DMS53 treated with DMSO at 0.1 percent for 48 hours (cell line): Measurements from ENCODE around the gene KCTD12.

Experiments used
- DNase-seq: peaks from one replicate; lab custom pipeline; 2025; ENCODE audit not compliant: unreplicated experiment; lab: John Stamatoyannopoulos, UW

KCTD12 gene

GRCh38 chr13:76888421-76888820 lies 2.2 kb upstream of the KCTD12 start:
- DNase-seq, result no peak

DNA sequence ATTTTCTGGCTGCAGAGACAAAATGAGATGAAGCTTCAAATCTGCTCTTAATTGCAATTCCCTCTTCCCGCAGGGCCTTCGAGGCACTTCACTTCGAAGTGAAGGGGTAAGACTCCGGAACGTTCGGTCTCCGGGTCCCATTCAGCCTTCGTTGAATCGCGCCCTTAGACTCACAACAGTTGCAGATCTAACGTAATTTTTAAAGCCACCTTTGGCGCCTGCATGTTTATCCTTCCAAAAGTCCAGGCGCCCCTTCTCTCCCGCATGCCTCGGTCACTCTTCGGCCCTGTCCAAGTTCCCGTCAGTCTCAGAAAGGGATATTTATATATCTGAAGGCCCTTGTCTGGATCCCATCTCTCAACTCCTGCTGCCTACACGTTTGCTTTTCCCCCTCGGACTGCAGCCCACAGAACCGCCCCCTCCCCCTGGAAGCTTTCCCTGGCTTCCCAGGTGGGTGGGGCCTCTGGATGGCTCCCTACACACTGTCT lies 915 bp upstream of the KCTD12 start:
- no peak for DNase-seq

DNA sequence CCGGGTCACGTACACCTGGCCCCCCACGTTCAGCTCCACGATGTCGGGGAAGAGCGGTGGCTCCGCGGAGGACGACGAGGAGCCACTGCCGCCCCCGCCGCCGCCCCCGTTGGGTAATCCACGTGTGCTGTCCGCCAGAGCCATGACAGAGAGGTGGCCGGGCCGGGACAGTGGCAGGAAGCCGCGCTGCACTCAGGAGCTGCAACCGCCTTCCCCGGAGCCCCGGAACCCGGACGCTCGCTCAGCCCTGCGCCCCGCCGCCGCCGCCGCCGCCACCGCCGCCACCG lies 257 bp downstream of the KCTD12 start:
- DNase-seq, result no peak

GRCh38 chr13:76885203-76886004 lies 801 bp downstream of the KCTD12 start:
- peak; percentile 19 for DNase-seq

GRCh38 chr13:76884907-76885202 lies 1.4 kb downstream of the KCTD12 start:
- no peak for DNase-seq

DNA sequence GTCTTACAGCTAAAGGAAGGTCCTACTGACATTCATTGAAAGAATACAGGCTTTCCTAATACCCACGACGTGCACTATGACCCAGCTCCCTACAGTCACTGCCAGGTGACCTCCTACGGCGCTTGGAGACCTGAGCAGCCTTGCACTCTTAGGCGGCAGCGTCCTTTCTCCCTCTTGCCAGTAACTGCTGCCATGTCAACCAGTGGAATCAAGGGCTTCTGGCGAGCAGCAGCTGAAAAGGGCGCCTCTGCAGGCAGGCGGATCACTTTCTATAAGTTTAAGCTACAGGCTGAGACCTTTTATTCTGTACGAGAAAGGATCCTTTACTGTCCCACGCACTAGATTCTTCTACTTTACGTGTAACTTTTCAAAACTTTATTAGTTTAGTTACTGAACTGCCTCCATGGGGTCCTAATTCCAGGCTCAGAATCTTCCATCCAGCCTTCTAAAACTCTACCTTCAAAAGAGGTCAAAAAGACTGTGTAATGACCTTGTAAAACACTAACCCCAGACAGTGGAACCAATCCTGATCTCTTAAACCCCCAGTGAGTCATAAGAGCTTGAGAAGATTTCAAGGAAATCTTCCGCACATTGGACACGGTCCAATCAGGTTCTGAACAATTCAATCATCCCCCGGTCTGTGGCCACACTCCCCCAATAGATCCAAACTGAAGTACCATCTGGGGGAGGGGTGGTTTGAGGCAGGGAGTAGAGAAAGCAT lies 1.9 kb downstream of the KCTD12 start:
- DNase-seq, result peak; percentile 19

- DNase-seq, result no peak
These were observed 3.0 kb downstream of the KCTD12 start for GRCh38 chr13:76883236-76883635.

- DNase-seq, result no peak
These were observed 3.8 kb downstream of the KCTD12 start for GRCh38 chr13:76882431-76882830.

- no peak for DNase-seq
These were observed 6.3 kb downstream of the KCTD12 start for GRCh38 chr13:76879883-76880270.

DNA sequence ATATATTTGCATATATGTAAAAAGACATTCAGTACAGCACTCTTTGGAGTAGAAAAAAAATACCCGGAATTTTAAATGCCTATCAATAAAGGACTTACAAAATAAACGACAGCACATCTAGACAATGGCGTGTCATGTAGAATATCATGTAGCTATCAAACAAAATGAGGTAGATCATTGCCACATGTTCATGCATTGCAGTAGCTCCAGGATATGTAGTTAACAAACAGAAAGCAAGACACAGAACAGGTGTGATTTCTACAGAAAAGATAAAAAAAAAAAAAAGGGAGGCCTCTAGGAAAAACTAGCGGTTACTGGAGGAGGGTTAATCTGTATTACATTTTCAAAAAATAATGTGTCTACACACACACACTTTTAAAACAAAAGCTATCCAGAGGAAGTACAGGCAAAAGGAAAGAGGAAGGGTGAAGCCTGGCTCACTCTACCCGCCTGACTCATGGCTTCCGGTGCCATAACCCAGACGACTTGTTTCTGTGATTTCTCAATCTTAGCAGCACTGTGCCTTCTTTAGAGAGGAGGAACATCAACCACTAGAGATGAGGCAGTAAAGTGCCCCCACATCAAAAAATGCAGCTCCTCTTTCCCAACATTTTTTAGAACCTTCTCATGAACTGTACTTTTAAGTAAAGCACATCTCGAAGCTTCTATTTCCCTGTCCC lies 6.9 kb downstream of the KCTD12 start:
- no peak for DNase-seq

DNA sequence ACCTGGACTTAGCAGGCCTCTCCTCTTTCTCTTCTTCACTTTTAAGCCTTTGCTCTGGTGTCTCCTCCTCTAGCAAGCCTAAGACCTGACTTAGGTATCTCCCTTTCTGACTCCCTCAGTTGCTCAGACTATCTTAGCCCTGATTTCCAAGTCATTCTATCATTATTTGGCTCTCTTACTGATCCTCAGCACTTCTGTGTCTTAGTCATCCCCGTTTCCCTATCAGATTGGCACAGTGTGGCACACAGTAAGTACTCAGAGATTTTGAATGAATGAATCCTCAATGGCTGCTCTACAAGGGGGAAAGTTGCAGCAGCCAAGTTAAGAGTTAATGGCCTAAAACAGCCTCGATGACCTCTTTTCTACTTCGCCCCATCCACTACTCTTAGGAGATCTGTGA lies 8.2 kb downstream of the KCTD12 start:
- no peak for DNase-seq

GRCh38 chr13:76875271-76875815 lies 10.9 kb downstream of the KCTD12 start:
- DNase-seq, result no peak

GRCh38 chr13:76874479-76874878 lies 11.7 kb downstream of the KCTD12 start:
- DNase-seq, result no peak

DNA sequence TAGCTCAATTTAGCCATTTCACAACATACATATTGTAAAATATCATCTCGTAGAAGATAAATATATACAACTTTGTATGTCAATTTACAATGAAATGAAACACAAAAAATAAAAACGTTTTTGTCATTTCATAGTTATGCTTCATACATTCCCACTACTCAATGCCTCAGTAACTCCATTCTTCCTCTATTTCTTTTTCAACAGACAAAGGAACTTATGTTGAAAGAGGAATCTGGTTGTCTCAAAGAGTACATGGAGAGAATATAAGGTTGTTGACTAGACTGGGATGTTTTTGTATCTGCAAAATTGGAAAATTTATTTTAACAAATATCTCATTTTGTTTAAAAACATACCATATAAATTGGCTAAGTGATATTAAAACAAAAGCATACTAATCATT lies 12.8 kb downstream of the KCTD12 start:
- no peak for DNase-seq

- no peak for DNase-seq
These were observed 13.5 kb downstream of the KCTD12 start for GRCh38 chr13:76872675-76873074.

GRCh38 chr13:76871432-76871831 lies 14.8 kb downstream of the KCTD12 start:
- no peak for DNase-seq

GRCh38 chr13:76868371-76868770 lies 17.8 kb downstream of the KCTD12 start:
- DNase-seq, result no peak

GRCh38 chr13:76865996-76866503 lies 20.2 kb downstream of the KCTD12 start:
- no peak for DNase-seq

DNA sequence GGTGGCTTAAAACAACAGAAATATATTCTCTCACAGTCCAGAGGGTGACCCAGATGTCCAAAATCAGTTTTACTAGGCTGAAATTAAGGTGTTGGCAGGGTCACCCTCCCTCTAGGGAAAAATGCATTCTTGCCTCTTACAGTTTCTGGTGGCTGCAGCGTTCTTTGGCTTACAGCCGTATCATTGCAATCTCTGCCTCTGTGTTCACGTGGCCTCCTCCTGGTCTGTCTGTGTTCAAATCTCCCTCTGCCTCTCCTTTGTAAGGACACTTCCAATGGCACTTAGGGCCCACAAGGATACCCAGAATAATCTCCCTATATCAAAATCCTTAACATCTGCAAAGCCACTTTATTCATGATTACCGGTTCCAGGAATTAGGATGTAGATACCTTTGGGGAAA lies 21.1 kb downstream of the KCTD12 start:
- DNase-seq, result no peak

GRCh38 chr13:76864259-76864658 lies 21.9 kb downstream of the KCTD12 start:
- DNase-seq, result no peak

GRCh38 chr13:76863022-76863421 lies 23.2 kb downstream of the KCTD12 start:
- DNase-seq, result no peak

- DNase-seq, result no peak
These were observed 24.3 kb downstream of the KCTD12 start for GRCh38 chr13:76861859-76862258.
